Endothelial cell of umbilical vein (primary cell): ENCODE results near the gene EXD3. TPM values are rescaled to one million over a fixed set of nuclear protein-coding genes. Genes with fewer than 3 reads are reported as not detected.

Source experiments
- BruUV-seq: library from RNA; stranded (reverse); fragments of 400-500 nt; replicated peaks from 2 replicates; lab custom pipeline; 2021; lab: Mats Ljungman, UMichigan
- CTCF ChIA-PET: fragments of 300-600, 350-600 bp; sonication (Branson Sonifier 250); formaldehyde crosslinking; loops from one replicate; lab custom pipeline; 2021; ENCODE audit warnings: antibody characterized with exemption, inconsistent platforms; lab: Charles Lee
- POLR2A ChIA-PET: fragments of 300-600, 350-600 bp; sonication (Branson Sonifier 250); formaldehyde crosslinking; loops from one replicate; lab custom pipeline; 2021; ENCODE audit warnings: antibody characterized with exemption, inconsistent platforms; lab: Charles Lee
- DNase-seq: peaks from one replicate; pipeline ENCODE4 v3.0.0-alpha.2; 2011; ENCODE audit warnings: low read depth, low spot score
- FAIRE-seq: peaks from 2 replicates; lab custom pipeline; 2011; peaks lifted over from hg19 to GRCh38; lab: Jason Lieb, UNC
- H2AFZ ChIP-seq: 2 replicates; pipeline ENCODE4 v1.6.0; 2012; ENCODE audit warnings: low read depth, low read length, control low read depth, inconsistent platforms
- H3K27ac ChIP-seq: 2 replicates; pipeline ENCODE4 v1.5.1; 2011; ENCODE audit warnings: low read depth, mild to moderate bottlenecking, control low read depth, low read length, moderate library complexity; ENCODE audit not compliant: insufficient read depth
- H3K27me3 ChIP-seq, 2 experiments: 2 replicates each; pipeline versions ENCODE4 v1.6.0 to v1.6.1; 2011; ENCODE audit warnings: low read length in 2 of 2, mixed read lengths in 1 of 2; ENCODE audit not compliant: control insufficient read depth in 2 of 2, insufficient read depth in 2 of 2
- H3K36me3 ChIP-seq, 2 experiments: 2 replicates in 1 of 2; 3 replicates in 1 of 2; pipeline ENCODE4 v1.5.1; 2011; ENCODE audit warnings: low read length in 2 of 2, mild to moderate bottlenecking in 1 of 2, moderate library complexity in 1 of 2; ENCODE audit not compliant: control insufficient read depth in 2 of 2, insufficient read depth in 2 of 2; ENCODE audit errors: extremely low read depth in 1 of 2
- H3K4me1 ChIP-seq: 3 replicates; pipeline ENCODE4 v1.5.1; 2011; ENCODE audit warnings: mild to moderate bottlenecking, low read length; ENCODE audit not compliant: control insufficient read depth, insufficient read depth; ENCODE audit errors: extremely low read depth
- H3K4me2 ChIP-seq: 2 replicates; pipeline ENCODE4 v1.6.1; 2011; ENCODE audit warnings: low read length, control low read depth, mixed read lengths; ENCODE audit not compliant: insufficient read depth
- H3K4me3 ChIP-seq, 3 experiments: fragments of 200-600 bp in 1 of 3; sonication (generic), shearing (Covaris generic) in 1 of 3; replicated peaks in 1 of 3; 2 replicates each; pipeline ENCODE4 v1.5.1; 2011 to 2016; ENCODE audit warnings: control low read depth in 3 of 3, low read length in 3 of 3, mild to moderate bottlenecking in 2 of 3, inconsistent platforms in 1 of 3, low read depth in 1 of 3, moderate library complexity in 1 of 3; ENCODE audit not compliant: insufficient read depth in 1 of 3
- H3K79me2 ChIP-seq: 2 replicates; pipeline ENCODE4 v1.6.0; 2012; ENCODE audit warnings: low read length, inconsistent platforms; ENCODE audit not compliant: control insufficient read depth, insufficient read depth
- H3K9ac ChIP-seq: replicated peaks from 2 replicates; pipeline ENCODE3; 2011; ENCODE audit warnings: low read length, control low read depth; ENCODE audit not compliant: insufficient read depth; ENCODE audit errors: extremely low read depth
- H3K9me1 ChIP-seq: replicated peaks from 3 replicates; pipeline ENCODE4 v1.6.0; 2011; ENCODE audit warnings: mild to moderate bottlenecking, low read length; ENCODE audit not compliant: control insufficient read depth, insufficient read depth; ENCODE audit errors: extremely low read depth
- H3K9me3 ChIP-seq: replicated peaks from 2 replicates; pipeline ENCODE4 v1.5.1; 2012; ENCODE audit warnings: low read length, inconsistent platforms; ENCODE audit not compliant: control insufficient read depth, insufficient read depth
- H4K20me1 ChIP-seq: replicated peaks from 2 replicates; pipeline ENCODE3; 2011; ENCODE audit warnings: mild to moderate bottlenecking, low read length; ENCODE audit not compliant: control insufficient read depth, insufficient read depth; ENCODE audit errors: extremely low read depth
- EZH2 ChIP-seq: IDR thresholded peaks from 2 replicates; pipeline ENCODE4 v1.6.1; 2012; ENCODE audit warnings: borderline replicate concordance, low read depth, mild to moderate bottlenecking, moderate library complexity, low read length, inconsistent platforms; ENCODE audit not compliant: severe bottlenecking
- FOS ChIP-seq: IDR thresholded peaks from 2 replicates; pipeline ENCODE4 v1.6.1; 2011; ENCODE audit warnings: mild to moderate bottlenecking, low read length, moderate library complexity, borderline replicate concordance; ENCODE audit not compliant: insufficient read depth
- GATA2 ChIP-seq: IDR thresholded peaks from 2 replicates; pipeline ENCODE4 v1.7.0; 2011; ENCODE audit warnings: low read depth, mild to moderate bottlenecking, moderate library complexity, mixed read lengths, low read length; ENCODE audit not compliant: insufficient read length, insufficient read depth
- JUN ChIP-seq: IDR thresholded peaks from 2 replicates; pipeline ENCODE4 v1.6.1; 2011; ENCODE audit warnings: borderline replicate concordance, low read depth; ENCODE audit not compliant: insufficient read length, insufficient read depth
- MYC ChIP-seq: IDR thresholded peaks from one replicate; pipeline ENCODE4 v1.6.1; 2011; ENCODE audit warnings: mild to moderate bottlenecking, low read depth, low read length
- POLR2A ChIP-seq: IDR thresholded peaks from 2 replicates; pipeline ENCODE4 v1.6.1; 2012; ENCODE audit warnings: low read depth, mild to moderate bottlenecking, control low read depth, low read length
- POLR2AphosphoS5 ChIP-seq: IDR thresholded peaks from 2 replicates; pipeline ENCODE4 v1.6.1; 2012; ENCODE audit warnings: low read depth, mild to moderate bottlenecking, control low read depth, low read length, moderate library complexity; ENCODE audit not compliant: insufficient read depth
- dilution Hi-C: fragments of 300-500 bp; cut with MboI; formaldehyde crosslinking; loops from one replicate; pipeline ENCODE4 v1.15.0; 2019; ENCODE audit warnings: low sequenced_read_pairs; ENCODE audit not compliant: extremely low pct_ligation_motif_present
- intact Hi-C: fragments of 100-400 bp; cut with micrococcal nuclease; formaldehyde crosslinking; loops from one replicate; pipeline ENCODE4 v1.10.0; 2022
- polyA plus RNA-seq, 4 experiments: library from polyadenylated mRNA; depleted of rRNA in 3 of 4; stranded (reverse) in 3 of 4; unstranded in 1 of 4; fragments of >200 nt; gene quantifications; 2 replicates each; pipeline versions ENCODE4 v1.2.1 to v1.2.3, GENCODE V29; 2011 to 2012; ENCODE audit warnings: missing spikeins in 1 of 4
- total RNA-seq: library from RNA; stranded (reverse); gene quantifications from 2 replicates; pipeline ENCODE4 v1.2.3, GENCODE V29; 2021
- TF ChIP-seq, protein P1 (sequence below), 2 donors: IDR thresholded peaks; 1 replicate in 1 of 2; 2 replicates in 1 of 2; pipeline ENCODE4 v1.5.1; 2011; ENCODE audit warnings: low read length in 2 of 2, mild to moderate bottlenecking in 2 of 2, moderate library complexity in 2 of 2, control low read depth in 1 of 2, inconsistent platforms in 1 of 2, low read depth in 1 of 2; ENCODE audit not compliant: insufficient read depth in 1 of 2; ENCODE audit errors: extremely low read depth in 1 of 2
- TF ChIP-seq, protein P2 (sequence below): IDR thresholded peaks from 2 replicates; pipeline ENCODE4 v1.6.1; 2011; ENCODE audit not compliant: insufficient read depth, insufficient read length

The EXD3 gene
- total and polyA plus RNA-seq, 2 donors (not counting 3 experiments of a cell fraction or from before 2014, with no cell fraction given): 17.7 to 30.3 TPM

DNA sequence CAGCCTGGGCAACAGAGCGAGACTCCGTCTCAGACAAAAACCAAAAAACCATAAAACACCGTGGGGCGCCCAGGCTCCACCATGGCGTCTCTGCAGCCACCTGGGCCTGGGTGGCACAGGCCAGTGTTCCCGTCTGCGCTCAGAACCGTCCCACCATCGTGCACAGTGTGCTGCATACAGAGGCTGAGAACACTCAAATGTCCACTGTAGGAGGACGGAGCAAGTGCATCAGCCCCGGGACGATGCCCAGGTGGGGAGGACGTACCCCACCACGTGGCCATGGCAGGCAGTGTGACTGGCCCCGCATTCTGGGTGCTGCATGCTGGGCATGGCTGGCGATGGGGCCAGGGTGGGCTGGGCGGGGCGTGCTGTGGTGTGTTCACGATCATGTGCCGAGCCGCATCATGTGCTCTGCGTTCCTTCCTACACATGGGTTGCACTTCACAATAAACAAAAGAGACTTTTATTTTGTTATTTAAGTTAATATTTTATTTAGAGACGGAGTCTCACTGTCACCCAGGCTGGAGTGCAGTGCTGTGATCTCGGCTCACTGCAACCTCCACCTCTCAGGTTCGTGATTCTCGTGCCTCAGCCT is 37.8 kb downstream of the EXD3 start:
- intact Hi-C loops: loop anchor here (5.0 kb wide), 1 partner anchor 33 kb away; no protein-coding TSS in a partner anchor
- dilution Hi-C loops: no loop called here
- H3K9ac ChIP-seq: no peak overlapping the region
- no peaks in the 10 kb centered on the region for H3K9me1 ChIP-seq
- CTCF ChIA-PET: interaction anchor here (1.0 kb wide), 1 partner anchor 12 kb away, joined by 3 read pairs; no protein-coding TSS in a partner anchor
- no peaks in the 10 kb centered on the region for H3K79me2 ChIP-seq
- no peak overlapping the region for H2AFZ ChIP-seq
- H3K4me3 ChIP-seq: no peak overlapping the region
- peaks cover 13% of the 10 kb centered on the region for H3K4me1 ChIP-seq
- H3K4me2 ChIP-seq: no peak overlapping the region
- no TSS peak for BruUV-seq
- H3K27me3 ChIP-seq: no peaks in the 10 kb centered on the region
- FAIRE-seq (no peak), DNase-seq (no peak)
- no peaks in the 10 kb centered on the region for H4K20me1 ChIP-seq
- no peak overlapping the region for H3K27ac ChIP-seq
- POLR2A ChIA-PET: no interaction called here
- H3K36me3 ChIP-seq: no peaks in the 10 kb centered on the region
- TF ChIP-seq GATA2: no peak
- no peaks in the 10 kb centered on the region for H3K9me3 ChIP-seq

DNA sequence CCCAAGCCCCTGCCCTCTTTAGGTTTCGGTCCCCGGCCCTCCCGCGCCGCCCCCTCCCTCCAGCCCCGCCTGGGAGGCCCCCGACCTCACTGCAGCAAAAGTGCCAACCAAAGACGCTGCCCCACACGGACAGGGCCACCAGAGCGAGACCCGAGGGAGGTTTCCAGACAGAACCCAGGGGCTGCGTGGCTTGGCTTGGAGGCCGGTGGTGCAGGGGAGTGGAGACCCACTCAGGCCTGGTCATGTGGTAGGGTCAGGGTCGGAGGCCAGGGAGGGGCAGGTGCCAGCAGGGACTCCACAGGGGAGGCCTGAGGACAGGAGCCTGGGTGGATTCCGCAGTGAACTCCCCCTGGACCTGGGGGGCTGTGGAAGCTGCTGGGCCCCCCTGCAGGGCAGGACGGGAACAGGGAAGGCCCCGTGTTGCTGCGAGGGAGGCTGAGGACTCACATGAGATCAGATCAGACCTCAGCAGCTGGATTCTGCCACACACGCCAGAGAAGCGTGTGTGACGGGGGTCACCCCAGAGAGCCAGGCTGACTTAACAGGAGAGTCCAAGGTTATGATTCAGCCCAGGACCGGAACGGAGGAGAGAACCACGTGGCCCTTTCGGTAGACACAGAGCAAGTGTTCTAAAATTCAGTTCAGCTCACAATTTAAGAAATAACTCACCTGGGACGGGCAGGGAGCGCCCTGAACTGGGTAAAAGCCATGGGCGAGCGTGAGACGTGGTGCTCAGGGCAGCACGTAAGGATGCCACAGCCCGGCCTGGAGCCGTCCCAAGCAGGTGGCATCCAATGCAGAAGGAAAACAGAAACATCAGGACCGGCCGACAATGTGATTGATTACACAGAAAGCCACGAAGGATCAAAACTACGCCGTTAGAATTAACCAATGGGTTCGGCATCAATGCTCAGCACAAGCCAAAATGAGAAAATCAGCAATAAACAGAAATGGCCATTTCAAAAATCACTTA is 38.9 kb downstream of the EXD3 start:
- Histone ChIP-seq H3K36me3 (no peaks in the 10 kb centered on the region), H4K20me1 (no peaks in the 10 kb centered on the region), H3K27ac (no peak overlapping the region), H3K4me2 (no peak overlapping the region), H3K4me1 (peaks cover 13% of the 10 kb centered on the region), H3K9me1 (no peaks in the 10 kb centered on the region), H3K9ac (no peak overlapping the region), H3K9me3 (no peaks in the 10 kb centered on the region), H3K79me2 (no peaks in the 10 kb centered on the region), H3K27me3 (no peaks in the 10 kb centered on the region), H3K4me3 (no peak overlapping the region), H2AFZ (no peak overlapping the region)
- DNase-seq: no peak
- dilution Hi-C loops (no loop called here), intact Hi-C loops (no loop called here)
- no peak for FAIRE-seq
- no TSS peak for BruUV-seq
- ChIA-PET CTCF (no interaction called here), POLR2A (no interaction called here)
- no peak for TF ChIP-seq POLR2AphosphoS5
- TF ChIP-seq JUN: no peak
- no peak for TF ChIP-seq GATA2
- TF ChIP-seq, protein P1, sequence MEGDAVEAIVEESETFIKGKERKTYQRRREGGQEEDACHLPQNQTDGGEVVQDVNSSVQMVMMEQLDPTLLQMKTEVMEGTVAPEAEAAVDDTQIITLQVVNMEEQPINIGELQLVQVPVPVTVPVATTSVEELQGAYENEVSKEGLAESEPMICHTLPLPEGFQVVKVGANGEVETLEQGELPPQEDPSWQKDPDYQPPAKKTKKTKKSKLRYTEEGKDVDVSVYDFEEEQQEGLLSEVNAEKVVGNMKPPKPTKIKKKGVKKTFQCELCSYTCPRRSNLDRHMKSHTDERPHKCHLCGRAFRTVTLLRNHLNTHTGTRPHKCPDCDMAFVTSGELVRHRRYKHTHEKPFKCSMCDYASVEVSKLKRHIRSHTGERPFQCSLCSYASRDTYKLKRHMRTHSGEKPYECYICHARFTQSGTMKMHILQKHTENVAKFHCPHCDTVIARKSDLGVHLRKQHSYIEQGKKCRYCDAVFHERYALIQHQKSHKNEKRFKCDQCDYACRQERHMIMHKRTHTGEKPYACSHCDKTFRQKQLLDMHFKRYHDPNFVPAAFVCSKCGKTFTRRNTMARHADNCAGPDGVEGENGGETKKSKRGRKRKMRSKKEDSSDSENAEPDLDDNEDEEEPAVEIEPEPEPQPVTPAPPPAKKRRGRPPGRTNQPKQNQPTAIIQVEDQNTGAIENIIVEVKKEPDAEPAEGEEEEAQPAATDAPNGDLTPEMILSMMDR (IDR thresholded peaks at IDR 0.05; ENCODE audit: extremely low read depth in 1 of 2, insufficient read depth in 1 of 2, low read depth in 1 of 2, low read length in 2 of 2): no peak
- TF ChIP-seq FOS: no peak
- no peak for TF ChIP-seq MYC
- TF ChIP-seq POLR2A: no peak
- no peak for TF ChIP-seq EZH2
- TF ChIP-seq, protein P2, sequence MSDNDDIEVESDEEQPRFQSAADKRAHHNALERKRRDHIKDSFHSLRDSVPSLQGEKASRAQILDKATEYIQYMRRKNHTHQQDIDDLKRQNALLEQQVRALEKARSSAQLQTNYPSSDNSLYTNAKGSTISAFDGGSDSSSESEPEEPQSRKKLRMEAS: no peak
